IMR-90 (cell line): ENCODE measurements around the gene POLR1E. TPM values are rescaled to one million over a fixed set of nuclear protein-coding genes. Genes with fewer than 3 reads are reported as not detected.

Experiments
- ATAC-seq: fragments of 200-7000 bp; cut with Tn5 transposase; 2 replicates; pipeline ENCODE4 v1.9.1; 2020; ENCODE audit warnings: low read depth, mild to moderate bottlenecking, moderate library complexity
- BruUV-seq: library from RNA; stranded (reverse); fragments of 400-500 nt; replicated peaks from 2 replicates; lab custom pipeline; 2021; lab: Mats Ljungman, UMichigan
- CTCF ChIA-PET: fragments of 300-600 bp; formaldehyde crosslinking; extraction: SDS; loops from one replicate; lab custom pipeline; 2021; ENCODE audit warnings: antibody characterized with exemption; lab: Yijun Ruan, JAX
- POLR2A ChIA-PET: fragments of 300-600 bp; sonication (Branson Sonifier 250); formaldehyde crosslinking; loops from one replicate; lab custom pipeline; 2022; ENCODE audit warnings: antibody characterized with exemption; ENCODE audit not compliant: unreplicated experiment; lab: Charles Lee
- DNase-seq: peaks from one replicate; pipeline ENCODE4 v3.0.0; 2013
- H2AFZ ChIP-seq: replicated peaks from 2 replicates; pipeline ENCODE3; 2013; ENCODE audit warnings: low read length, mild to moderate bottlenecking; ENCODE audit not compliant: poor library complexity
- H2AK5ac ChIP-seq: 2 replicates; pipeline ENCODE4 v1.6.1; 2013; ENCODE audit warnings: low read depth, low read length, inconsistent platforms
- H2AK9ac ChIP-seq: replicated peaks from 2 replicates; pipeline ENCODE3; 2013; ENCODE audit warnings: mild to moderate bottlenecking, low read depth, low read length, moderate library complexity; ENCODE audit not compliant: poor library complexity
- H2BK120ac ChIP-seq: 2 replicates; pipeline ENCODE4 v1.6.1; 2013; ENCODE audit warnings: low read depth, low read length, inconsistent platforms
- H2BK15ac ChIP-seq: 3 replicates; pipeline ENCODE4 v1.6.1; 2013; ENCODE audit warnings: low read depth, low read length, inconsistent platforms
- H2BK20ac ChIP-seq: 2 replicates; pipeline ENCODE4 v1.6.1; 2013; ENCODE audit warnings: low read depth, mild to moderate bottlenecking, inconsistent platforms, low read length, moderate library complexity
- H2BK5ac ChIP-seq: 2 replicates; pipeline ENCODE4 v1.6.1; 2013; ENCODE audit warnings: mild to moderate bottlenecking, low read depth, low read length, inconsistent platforms; ENCODE audit not compliant: poor library complexity, severe bottlenecking
- H3K14ac ChIP-seq: replicated peaks from 2 replicates; pipeline ENCODE4 v1.6.1; 2013; ENCODE audit warnings: low read depth, low read length, inconsistent platforms
- H3K18ac ChIP-seq: 2 replicates; pipeline ENCODE4 v1.6.1; 2013; ENCODE audit warnings: low read depth, low read length, control low read depth
- H3K23ac ChIP-seq: 2 replicates; pipeline ENCODE4 v1.6.1; 2013; ENCODE audit warnings: low read depth, low read length, inconsistent platforms
- H3K27ac ChIP-seq: 2 replicates; pipeline ENCODE4 v1.5.1; 2013; ENCODE audit warnings: mild to moderate bottlenecking, control low read depth, low read length; ENCODE audit not compliant: insufficient read depth
- H3K27me3 ChIP-seq: 2 replicates; pipeline ENCODE4 v1.6.1; 2013; ENCODE audit warnings: low read length; ENCODE audit not compliant: control insufficient read depth, insufficient read depth
- H3K36me3 ChIP-seq: 2 replicates; pipeline ENCODE4 v1.6.1; 2013; ENCODE audit warnings: low read length, mixed read lengths; ENCODE audit not compliant: control insufficient read depth, insufficient read depth
- H3K4ac ChIP-seq: 2 replicates; pipeline ENCODE4 v1.6.1; 2013; ENCODE audit warnings: low read depth, low read length, inconsistent platforms
- H3K4me1 ChIP-seq: 2 replicates; pipeline ENCODE4 v1.6.1; 2013; ENCODE audit warnings: low read length, mixed read lengths; ENCODE audit not compliant: control insufficient read depth, insufficient read depth
- H3K4me2 ChIP-seq: 2 replicates; pipeline ENCODE4 v1.6.1; 2013; ENCODE audit warnings: low read depth, mild to moderate bottlenecking, control low read depth, low read length, moderate library complexity
- H3K4me3 ChIP-seq: 2 replicates; pipeline ENCODE4 v1.5.1; 2013; ENCODE audit warnings: low read depth, mild to moderate bottlenecking, control low read depth, low read length, moderate library complexity; ENCODE audit not compliant: insufficient read depth
- H3K56ac ChIP-seq: 2 replicates; pipeline ENCODE4 v1.6.1; 2013; ENCODE audit warnings: low read length, inconsistent platforms; ENCODE audit not compliant: insufficient read depth; ENCODE audit errors: extremely low read depth
- H3K79me1 ChIP-seq, 2 experiments: 2 replicates each; pipeline ENCODE4 v1.6.1; 2013; ENCODE audit warnings: low read length in 2 of 2, inconsistent platforms in 1 of 2, low read depth in 1 of 2
- H3K9ac ChIP-seq: 2 replicates; pipeline ENCODE4 v1.6.1; 2013; ENCODE audit warnings: low read depth, low read length, control low read depth
- H3K9me1 ChIP-seq: 2 replicates; pipeline ENCODE4 v1.6.1; 2013; ENCODE audit warnings: low read length, inconsistent platforms; ENCODE audit not compliant: insufficient read depth
- H3K9me3 ChIP-seq: 2 replicates; pipeline ENCODE4 v1.6.1; 2013; ENCODE audit warnings: low read length; ENCODE audit not compliant: control insufficient read depth, insufficient read depth
- H4K20me1 ChIP-seq: 2 replicates; pipeline ENCODE4 v1.6.1; 2013; ENCODE audit warnings: low read length, inconsistent platforms; ENCODE audit not compliant: insufficient read depth
- H4K5ac ChIP-seq: 2 replicates; pipeline ENCODE4 v1.6.1; 2013; ENCODE audit warnings: mild to moderate bottlenecking, low read depth, low read length, control low read depth
- H4K8ac ChIP-seq, 2 experiments: 2 replicates each; pipeline ENCODE4 v1.6.1; 2013; ENCODE audit warnings: low read depth in 2 of 2, low read length in 2 of 2, control low read depth in 1 of 2, inconsistent platforms in 1 of 2
- H4K91ac ChIP-seq: 2 replicates; pipeline ENCODE4 v1.6.1; 2013; ENCODE audit warnings: low read depth, low read length, inconsistent platforms; ENCODE audit not compliant: insufficient read depth
- BHLHE40 ChIP-seq: fragments of 150-350 bp; IDR thresholded peaks from 2 replicates; pipeline ENCODE4 v1.6.1; 2016; ENCODE audit warnings: mild to moderate bottlenecking, low read depth, low read length
- CEBPB ChIP-seq: IDR thresholded peaks from 2 replicates; pipeline ENCODE4 v1.6.1; 2012; ENCODE audit warnings: low read depth, low read length, improper control_type of control experiment
- CHD1 ChIP-seq: IDR thresholded peaks from 2 replicates; pipeline ENCODE4 v1.6.1; 2012; ENCODE audit warnings: low read depth, low read length, improper control_type of control experiment
- FOS ChIP-seq: fragments of 150-350 bp; IDR thresholded peaks from 2 replicates; pipeline ENCODE4 v1.6.1; 2016; ENCODE audit warnings: low read depth, low read length
- MAFK ChIP-seq: IDR thresholded peaks from 2 replicates; pipeline ENCODE4 v1.6.1; 2012; ENCODE audit warnings: low read depth, low read length, improper control_type of control experiment
- MAZ ChIP-seq: IDR thresholded peaks from 2 replicates; pipeline ENCODE4 v1.6.1; 2012; ENCODE audit warnings: low read depth, mild to moderate bottlenecking, low read length, improper control_type of control experiment, moderate library complexity, borderline replicate concordance
- MXI1 ChIP-seq: IDR thresholded peaks from 2 replicates; pipeline ENCODE4 v1.6.1; 2012; ENCODE audit warnings: low read depth, mild to moderate bottlenecking, low read length, moderate library complexity, borderline replicate concordance
- NFE2L2 ChIP-seq: fragments of 150-350 bp; IDR thresholded peaks from 2 replicates; pipeline ENCODE4 v1.6.1; 2016; ENCODE audit warnings: low read depth, mild to moderate bottlenecking, low read length
- POLR2A ChIP-seq: IDR thresholded peaks from 2 replicates; pipeline ENCODE4 v1.6.1; 2012; ENCODE audit warnings: mild to moderate bottlenecking, low read depth, low read length
- RAD21 ChIP-seq: IDR thresholded peaks from 2 replicates; pipeline ENCODE4 v1.6.1; 2012; ENCODE audit warnings: low read length, improper control_type of control experiment
- RCOR1 ChIP-seq: IDR thresholded peaks from 2 replicates; pipeline ENCODE4 v1.6.1; 2012; ENCODE audit warnings: mild to moderate bottlenecking, low read length, improper control_type of control experiment; ENCODE audit not compliant: insufficient replicate concordance
- RFX5 ChIP-seq: IDR thresholded peaks from 2 replicates; pipeline ENCODE4 v1.8.0; 2012; ENCODE audit warnings: low read depth, mild to moderate bottlenecking, low read length, moderate library complexity
- SMC3 ChIP-seq: fragments of 150-350 bp; IDR thresholded peaks from 2 replicates; pipeline ENCODE4 v1.6.1; 2016; ENCODE audit warnings: low read depth, mild to moderate bottlenecking, antibody characterized with exemption, low read length, moderate library complexity
- WGBS, 2 experiments: methylation state at CpG; one replicate each; pipeline versions ENCODE4 v1.1.5 to v1.1.7; 2013; ENCODE audit warnings: missing lambda C conversion rate in 2 of 2; ENCODE audit not compliant: insufficient read length in 1 of 2; ENCODE audit errors: extremely low coverage in 2 of 2; 5-methylcytosine and 5-hydroxymethylcytosine counted together
- dilution Hi-C: fragments of 300-500 bp; cut with HindIII; formaldehyde crosslinking; loops from one replicate; pipeline ENCODE4 v1.14.3; 2018; ENCODE audit warnings: low sequenced_read_pairs; ENCODE audit not compliant: unreplicated experiment
- in situ Hi-C: fragments of 300-500 bp; cut with MboI; formaldehyde crosslinking; loops from 3 replicates; pipeline ENCODE4 v1.14.3; 2019; ENCODE audit warnings: low sequenced_read_pairs, inconsistent platforms, mixed read lengths
- intact Hi-C: fragments of 100-400 bp; cut with micrococcal nuclease; formaldehyde crosslinking; loops from 2 replicates; pipeline ENCODE4 v1.10.0; 2022
- polyA plus RNA-seq, 3 experiments: library from polyadenylated mRNA; depleted of rRNA; stranded (reverse); fragments of >200 nt; gene quantifications; 2 replicates each; pipeline ENCODE4 v1.2.3, GENCODE V29; 2012; ENCODE audit warnings: low replicate concordance in 1 of 3
- total RNA-seq: library from RNA; depleted of rRNA; stranded (reverse); fragments of >200 nt; gene quantifications from 2 replicates; pipeline ENCODE4 v1.2.3, GENCODE V29; 2012
- TF ChIP-seq, protein P1 (sequence below): fragments of 150-350 bp; IDR thresholded peaks from 2 replicates; pipeline ENCODE4 v1.6.1; 2016; ENCODE audit warnings: low read depth, mild to moderate bottlenecking, low read length, moderate library complexity, borderline replicate concordance

The POLR1E gene
- total and polyA plus RNA-seq, 2 of the 4 experiments (the other 2 are of a cell fraction): 48.0 to 71.9 TPM

DNA sequence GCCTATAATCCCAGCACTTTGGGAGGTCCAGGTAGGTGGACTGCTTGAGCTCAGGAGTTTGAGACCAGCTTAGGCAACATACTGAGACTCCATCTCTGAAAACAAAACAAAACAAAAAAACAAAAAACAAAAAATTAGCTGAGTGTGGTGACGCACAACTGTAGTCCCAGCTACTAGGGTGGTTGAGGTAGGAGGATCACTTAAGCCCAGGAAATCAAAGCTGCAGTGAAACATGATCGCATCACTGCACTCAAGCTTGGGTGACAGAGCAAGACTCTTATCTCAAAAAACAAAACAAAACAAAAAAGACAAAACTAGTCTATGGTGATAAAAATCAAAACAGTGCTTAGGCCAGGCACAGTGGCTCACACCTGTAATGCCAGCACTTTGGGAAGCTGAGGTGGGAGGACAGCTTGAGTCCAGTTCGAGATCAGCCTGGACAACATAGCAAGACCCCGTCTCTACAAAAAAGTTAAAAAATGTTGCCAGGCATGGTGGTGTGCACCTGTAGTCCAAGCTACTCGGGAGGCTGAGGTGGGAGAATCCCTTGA, 61.7 kb downstream of the POLR1E start:
- intact Hi-C loops (no loop called here), in situ Hi-C loops (no loop called here), dilution Hi-C loops (no loop called here)
- H2BK15ac ChIP-seq: no peak overlapping the region
- no peak overlapping the region for H3K23ac ChIP-seq
- H3K18ac ChIP-seq: no peak overlapping the region
- H4K91ac ChIP-seq: no peak overlapping the region
- WGBS, 2 experiments: 100% methylated on average over 2 of the region's 5 CpGs; no CpG with 5 or more reads in 1 of the 2 experiments
- H3K27me3 ChIP-seq: no peaks in the 10 kb centered on the region
- no peaks in the 10 kb centered on the region; the same call in 1 of the 2 replicates for H4K20me1 ChIP-seq
- no peak for DNase-seq
- H3K27ac ChIP-seq: no peak overlapping the region
- H2AK5ac ChIP-seq: no peak overlapping the region
- ChIA-PET CTCF (no interaction called here), POLR2A (no interaction called here)
- no peaks in the 10 kb centered on the region for H3K9me3 ChIP-seq
- no peak overlapping the region for H2BK120ac ChIP-seq
- peaks cover 3% of the 10 kb centered on the region; the same call in 1 of the 2 replicates for H3K9me1 ChIP-seq
- no peak overlapping the region for H4K5ac ChIP-seq
- H3K4me1 ChIP-seq: peaks cover 6% of the 10 kb centered on the region
- H2AFZ ChIP-seq: no peak overlapping the region
- H3K9ac ChIP-seq: no peak overlapping the region
- no peak overlapping the region for H2BK20ac ChIP-seq
- peaks cover 0 to 17% of the 10 kb centered on the region in 2 experiments; a peak in 2 of 4 replicates for H3K79me1 ChIP-seq
- no peak overlapping the region for H3K4ac ChIP-seq
- no peak overlapping the region for H3K4me2 ChIP-seq
- H2BK5ac ChIP-seq: no peak overlapping the region
- BruUV-seq: no TSS peak
- no peak overlapping the region for H4K8ac ChIP-seq
- H3K56ac ChIP-seq: no peak overlapping the region
- H2AK9ac ChIP-seq: no peak overlapping the region
- no peak for ATAC-seq
- H3K14ac ChIP-seq: no peak overlapping the region
- no peaks in the 10 kb centered on the region for H3K36me3 ChIP-seq
- TF ChIP-seq, protein P1, sequence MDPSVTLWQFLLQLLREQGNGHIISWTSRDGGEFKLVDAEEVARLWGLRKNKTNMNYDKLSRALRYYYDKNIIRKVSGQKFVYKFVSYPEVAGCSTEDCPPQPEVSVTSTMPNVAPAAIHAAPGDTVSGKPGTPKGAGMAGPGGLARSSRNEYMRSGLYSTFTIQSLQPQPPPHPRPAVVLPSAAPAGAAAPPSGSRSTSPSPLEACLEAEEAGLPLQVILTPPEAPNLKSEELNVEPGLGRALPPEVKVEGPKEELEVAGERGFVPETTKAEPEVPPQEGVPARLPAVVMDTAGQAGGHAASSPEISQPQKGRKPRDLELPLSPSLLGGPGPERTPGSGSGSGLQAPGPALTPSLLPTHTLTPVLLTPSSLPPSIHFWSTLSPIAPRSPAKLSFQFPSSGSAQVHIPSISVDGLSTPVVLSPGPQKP: no peak
- TF ChIP-seq RCOR1: no peak
- no peak for TF ChIP-seq FOS
- no peak for TF ChIP-seq CHD1
- TF ChIP-seq RFX5: no peak
- no peak for TF ChIP-seq MAFK
- no peak for TF ChIP-seq BHLHE40
- no peak for TF ChIP-seq CEBPB
- no peak for TF ChIP-seq MAZ
- no peak for TF ChIP-seq RAD21
- TF ChIP-seq POLR2A: no peak
- TF ChIP-seq NFE2L2: no peak
- TF ChIP-seq SMC3: no peak
- TF ChIP-seq MXI1: no peak
- no peak overlapping the region for H3K4me3 ChIP-seq
